ENCODE data around the gene ADO. TPM values are rescaled to one million over a fixed set of nuclear protein-coding genes. Genes with fewer than 3 reads are reported as not detected.

The ADO gene
- total and polyA plus RNA-seq, 2 of the 4 experiments (the other 2 are of a cell fraction) = 8.0 to 8.1 TPM

DNA sequence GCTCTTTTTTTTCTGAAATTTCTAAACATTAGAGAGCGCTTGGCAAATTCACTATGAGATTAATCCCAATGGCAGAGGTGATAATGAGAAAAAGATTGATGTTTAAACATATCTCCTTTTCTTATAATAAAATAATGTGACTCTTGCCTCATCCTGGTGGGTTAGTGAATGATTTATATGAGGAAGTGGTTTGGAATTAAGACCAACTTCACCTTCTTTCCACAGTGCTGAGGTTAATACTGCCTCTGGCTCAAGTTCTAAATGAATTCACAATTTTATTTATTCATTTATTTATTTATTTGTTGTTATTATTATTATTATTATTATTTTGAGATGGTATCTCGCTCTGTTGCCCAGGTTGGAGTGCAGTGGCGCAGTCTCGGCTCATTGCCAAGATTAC lies 40.5 kb upstream of the ADO start:
- Histone ChIP-seq H2BK15ac (ENCODE audit: low read depth, low read length) (no peak overlapping the region), H4K20me1 (ENCODE audit: insufficient read depth, low read length) (no peaks in the 10 kb centered on the region), H2AFZ (replicated peaks; ENCODE audit: low read length, poor library complexity) (no peak overlapping the region), H3K9me1 (ENCODE audit: insufficient read depth, low read length) (no peaks in the 10 kb centered on the region), H2BK5ac (ENCODE audit: low read depth, low read length, poor library complexity, severe bottlenecking) (no peak overlapping the region), H3K9me3 (ENCODE audit: control insufficient read depth, insufficient read depth, low read length) (no peaks in the 10 kb centered on the region), H4K5ac (ENCODE audit: low read depth, low read length) (no peak overlapping the region), H2BK120ac (ENCODE audit: low read depth, low read length) (no peak overlapping the region), H4K8ac (ENCODE audit: low read depth in 2 of 2, low read length in 2 of 2) (no peak overlapping the region), H3K4me3 (ENCODE audit: insufficient read depth, low read depth, low read length) (no peak overlapping the region), H2BK20ac (ENCODE audit: low read depth, low read length) (no peak overlapping the region), H3K9ac (ENCODE audit: low read depth, low read length) (no peak overlapping the region), H3K56ac (ENCODE audit: extremely low read depth, insufficient read depth, low read length) (no peak overlapping the region), H3K79me1 (ENCODE audit: low read depth in 1 of 2, low read length in 2 of 2) (no peaks in the 10 kb centered on the region), H4K91ac (ENCODE audit: insufficient read depth, low read depth, low read length) (no peak overlapping the region), H3K4me1 (ENCODE audit: control insufficient read depth, insufficient read depth, low read length) (no peaks in the 10 kb centered on the region), H3K18ac (ENCODE audit: low read depth, low read length) (no peak overlapping the region), H3K4me2 (ENCODE audit: low read depth, low read length) (no peak overlapping the region), H3K4ac (ENCODE audit: low read depth, low read length) (no peak overlapping the region), H3K14ac (replicated peaks; ENCODE audit: low read depth, low read length) (no peak overlapping the region), H2AK9ac (replicated peaks; ENCODE audit: low read depth, low read length, poor library complexity) (no peak overlapping the region), H3K27me3 (ENCODE audit: control insufficient read depth, insufficient read depth, low read length) (no peaks in the 10 kb centered on the region), H3K27ac (ENCODE audit: insufficient read depth, low read length) (no peak overlapping the region), H3K23ac (ENCODE audit: low read depth, low read length) (no peak overlapping the region), H2AK5ac (ENCODE audit: low read depth, low read length) (no peak overlapping the region), H3K36me3 (ENCODE audit: control insufficient read depth, insufficient read depth, low read length) (no peaks in the 10 kb centered on the region)
- no TSS peak for BruUV-seq (replicated peaks)
- CTCF ChIA-PET = no interaction called here
- ATAC-seq (ENCODE audit: low read depth) (no peak), DNase-seq (no peak)
- in situ Hi-C loops (cut with MboI; ENCODE audit: low sequenced_read_pairs) = no loop called here
- no CpG with 5 or more reads among the region's 4 CpGs for WGBS, 2 experiments (ENCODE audit: extremely low coverage in 2 of 2, insufficient read length in 1 of 2)
- dilution Hi-C loops (cut with HindIII; ENCODE audit: low sequenced_read_pairs, unreplicated experiment) = no loop called here
- no peak for TF ChIP-seq RFX5 (IDR thresholded peaks at IDR 0.05; ENCODE audit: low read depth, low read length)
- no peak for TF ChIP-seq NFE2L2 (IDR thresholded peaks at IDR 0.05; ENCODE audit: low read depth, low read length)
- TF ChIP-seq, protein P1, sequence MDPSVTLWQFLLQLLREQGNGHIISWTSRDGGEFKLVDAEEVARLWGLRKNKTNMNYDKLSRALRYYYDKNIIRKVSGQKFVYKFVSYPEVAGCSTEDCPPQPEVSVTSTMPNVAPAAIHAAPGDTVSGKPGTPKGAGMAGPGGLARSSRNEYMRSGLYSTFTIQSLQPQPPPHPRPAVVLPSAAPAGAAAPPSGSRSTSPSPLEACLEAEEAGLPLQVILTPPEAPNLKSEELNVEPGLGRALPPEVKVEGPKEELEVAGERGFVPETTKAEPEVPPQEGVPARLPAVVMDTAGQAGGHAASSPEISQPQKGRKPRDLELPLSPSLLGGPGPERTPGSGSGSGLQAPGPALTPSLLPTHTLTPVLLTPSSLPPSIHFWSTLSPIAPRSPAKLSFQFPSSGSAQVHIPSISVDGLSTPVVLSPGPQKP (IDR thresholded peaks at IDR 0.05; ENCODE audit: borderline replicate concordance, low read depth, low read length) = no peak
- no peak for TF ChIP-seq FOS (IDR thresholded peaks at IDR 0.05; ENCODE audit: low read depth, low read length)
- TF ChIP-seq POLR2A (IDR thresholded peaks at IDR 0.05; ENCODE audit: low read depth, low read length) = no peak
- TF ChIP-seq MAFK (IDR thresholded peaks at IDR 0.05; ENCODE audit: low read depth, low read length) = no peak
- TF ChIP-seq CHD1 (IDR thresholded peaks at IDR 0.05; ENCODE audit: low read depth, low read length) = no peak
- TF ChIP-seq, protein P2, sequence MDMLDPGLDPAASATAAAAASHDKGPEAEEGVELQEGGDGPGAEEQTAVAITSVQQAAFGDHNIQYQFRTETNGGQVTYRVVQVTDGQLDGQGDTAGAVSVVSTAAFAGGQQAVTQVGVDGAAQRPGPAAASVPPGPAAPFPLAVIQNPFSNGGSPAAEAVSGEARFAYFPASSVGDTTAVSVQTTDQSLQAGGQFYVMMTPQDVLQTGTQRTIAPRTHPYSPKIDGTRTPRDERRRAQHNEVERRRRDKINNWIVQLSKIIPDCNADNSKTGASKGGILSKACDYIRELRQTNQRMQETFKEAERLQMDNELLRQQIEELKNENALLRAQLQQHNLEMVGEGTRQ (IDR thresholded peaks at IDR 0.05; ENCODE audit: low read depth, low read length) = no peak
- TF ChIP-seq CEBPB (IDR thresholded peaks at IDR 0.05; ENCODE audit: low read depth, low read length) = no peak
- TF ChIP-seq, protein P3, sequence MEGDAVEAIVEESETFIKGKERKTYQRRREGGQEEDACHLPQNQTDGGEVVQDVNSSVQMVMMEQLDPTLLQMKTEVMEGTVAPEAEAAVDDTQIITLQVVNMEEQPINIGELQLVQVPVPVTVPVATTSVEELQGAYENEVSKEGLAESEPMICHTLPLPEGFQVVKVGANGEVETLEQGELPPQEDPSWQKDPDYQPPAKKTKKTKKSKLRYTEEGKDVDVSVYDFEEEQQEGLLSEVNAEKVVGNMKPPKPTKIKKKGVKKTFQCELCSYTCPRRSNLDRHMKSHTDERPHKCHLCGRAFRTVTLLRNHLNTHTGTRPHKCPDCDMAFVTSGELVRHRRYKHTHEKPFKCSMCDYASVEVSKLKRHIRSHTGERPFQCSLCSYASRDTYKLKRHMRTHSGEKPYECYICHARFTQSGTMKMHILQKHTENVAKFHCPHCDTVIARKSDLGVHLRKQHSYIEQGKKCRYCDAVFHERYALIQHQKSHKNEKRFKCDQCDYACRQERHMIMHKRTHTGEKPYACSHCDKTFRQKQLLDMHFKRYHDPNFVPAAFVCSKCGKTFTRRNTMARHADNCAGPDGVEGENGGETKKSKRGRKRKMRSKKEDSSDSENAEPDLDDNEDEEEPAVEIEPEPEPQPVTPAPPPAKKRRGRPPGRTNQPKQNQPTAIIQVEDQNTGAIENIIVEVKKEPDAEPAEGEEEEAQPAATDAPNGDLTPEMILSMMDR (conservative IDR thresholded peaks at IDR 0.05; ENCODE audit: low read depth, low read length) = no peak
- TF ChIP-seq SMC3 (IDR thresholded peaks at IDR 0.05; ENCODE audit: low read depth, low read length) = no peak
- TF ChIP-seq MAZ (IDR thresholded peaks at IDR 0.05; ENCODE audit: borderline replicate concordance, low read depth, low read length) = no peak
- no peak for TF ChIP-seq RCOR1 (IDR thresholded peaks at IDR 0.05; ENCODE audit: insufficient replicate concordance, low read length)
- TF ChIP-seq BHLHE40 (IDR thresholded peaks at IDR 0.05; ENCODE audit: low read depth, low read length) = no peak
- no peak for TF ChIP-seq RAD21 (IDR thresholded peaks at IDR 0.05; ENCODE audit: low read length)
- TF ChIP-seq MXI1 (IDR thresholded peaks at IDR 0.05; ENCODE audit: borderline replicate concordance, low read depth, low read length) = no peak
- intact Hi-C loops (cut with micrococcal nuclease) = no loop called here
- POLR2A ChIA-PET (ENCODE audit: unreplicated experiment) = no interaction called here

All from IMR-90 (cell line).